Retinal pigment epithelial cell (primary cell): ENCODE results near the gene CDIPT.

ENCODE experiments used
- DNase-seq: peaks from one replicate; pipeline ENCODE4 v3.0.0-alpha.2; 2010; ENCODE audit warnings: low read depth
- H3K4me3 ChIP-seq: 2 replicates; pipeline ENCODE4 v1.5.1; 2011; ENCODE audit warnings: mild to moderate bottlenecking, low read length, control low read depth, moderate library complexity
- TF ChIP-seq, protein P1 (sequence below): conservative IDR thresholded peaks from 2 replicates; pipeline ENCODE4 v1.5.1; 2011; ENCODE audit warnings: low read depth, low read length, control low read depth, inconsistent platforms

Gene CDIPT

GRCh38 chr16:29825145-29826044, 37.6 kb downstream of the CDIPT start:
- TF ChIP-seq, protein P1, sequence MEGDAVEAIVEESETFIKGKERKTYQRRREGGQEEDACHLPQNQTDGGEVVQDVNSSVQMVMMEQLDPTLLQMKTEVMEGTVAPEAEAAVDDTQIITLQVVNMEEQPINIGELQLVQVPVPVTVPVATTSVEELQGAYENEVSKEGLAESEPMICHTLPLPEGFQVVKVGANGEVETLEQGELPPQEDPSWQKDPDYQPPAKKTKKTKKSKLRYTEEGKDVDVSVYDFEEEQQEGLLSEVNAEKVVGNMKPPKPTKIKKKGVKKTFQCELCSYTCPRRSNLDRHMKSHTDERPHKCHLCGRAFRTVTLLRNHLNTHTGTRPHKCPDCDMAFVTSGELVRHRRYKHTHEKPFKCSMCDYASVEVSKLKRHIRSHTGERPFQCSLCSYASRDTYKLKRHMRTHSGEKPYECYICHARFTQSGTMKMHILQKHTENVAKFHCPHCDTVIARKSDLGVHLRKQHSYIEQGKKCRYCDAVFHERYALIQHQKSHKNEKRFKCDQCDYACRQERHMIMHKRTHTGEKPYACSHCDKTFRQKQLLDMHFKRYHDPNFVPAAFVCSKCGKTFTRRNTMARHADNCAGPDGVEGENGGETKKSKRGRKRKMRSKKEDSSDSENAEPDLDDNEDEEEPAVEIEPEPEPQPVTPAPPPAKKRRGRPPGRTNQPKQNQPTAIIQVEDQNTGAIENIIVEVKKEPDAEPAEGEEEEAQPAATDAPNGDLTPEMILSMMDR = no peak
- no peak overlapping the region for H3K4me3 ChIP-seq
- DNase-seq = no peak

GRCh38 chr16:29824589-29825144, 38.4 kb downstream of the CDIPT start:
- no peak overlapping the region for H3K4me3 ChIP-seq
- TF ChIP-seq, protein P1 = no peak
- no peak for DNase-seq

GRCh38 chr16:29821643-29822115, 41.3 kb downstream of the CDIPT start:
- TF ChIP-seq, protein P1 = no peak
- peak overlapping the region; percentile 90 for H3K4me3 ChIP-seq
- DNase-seq = peak; percentile 76

GRCh38 chr16:29820730-29821642, 42.0 kb downstream of the CDIPT start:
- TF ChIP-seq, protein P1 = no peak
- no peak for DNase-seq
- peak overlapping the region; percentile 90 for H3K4me3 ChIP-seq

DNA sequence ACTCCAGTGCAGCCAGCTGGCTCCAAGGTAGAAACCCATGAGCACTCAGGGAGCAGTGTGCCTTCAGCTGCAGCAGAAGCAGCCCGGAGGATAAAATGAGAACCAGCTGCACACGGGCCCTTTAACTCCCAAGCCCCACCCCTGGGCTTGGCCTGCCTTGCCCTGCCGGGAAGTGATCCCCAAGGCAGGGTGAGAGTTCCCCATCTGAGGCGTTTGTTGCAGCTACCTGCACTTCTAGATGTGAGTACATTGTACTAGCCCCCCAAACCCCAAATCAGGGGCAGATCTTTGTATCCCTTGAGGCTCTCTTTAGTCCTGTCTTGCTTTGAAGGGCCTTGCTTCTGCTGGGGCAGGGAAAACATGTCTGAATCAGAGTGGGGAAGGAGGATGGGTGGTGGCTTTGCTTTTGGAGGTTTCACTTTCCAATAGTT, 42.7 kb downstream of the CDIPT start, which contains the start of gene MVP:
Gene MVP (plus strand): TSS at position 192 of the 431 bp plus-strand sequence. CDS start 10,088 bp downstream, outside the sequence.
- TF ChIP-seq, protein P1 = no peak
- DNase-seq = no peak
- peak within 1 kb of the TSS; percentile 90 for H3K4me3 ChIP-seq

DNA sequence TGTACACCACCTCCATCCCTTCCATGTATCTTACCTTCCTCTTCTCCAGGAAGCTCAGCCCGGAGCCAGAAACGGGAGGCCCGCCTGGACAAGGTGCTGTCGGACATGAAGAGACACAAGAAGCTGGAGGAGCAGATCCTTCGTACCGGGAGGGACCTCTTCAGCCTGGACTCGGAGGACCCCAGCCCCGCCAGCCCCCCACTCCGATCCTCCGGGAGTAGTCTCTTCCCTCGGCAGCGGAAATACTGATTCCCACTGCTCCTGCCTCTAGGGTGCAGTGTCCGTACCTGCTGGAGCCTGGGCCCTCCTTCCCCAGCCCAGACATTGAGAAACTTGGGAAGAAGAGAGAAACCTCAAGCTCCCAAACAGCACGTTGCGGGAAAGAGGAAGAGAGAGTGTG, 43.5 kb downstream of the CDIPT start:
- no peak overlapping the region for H3K4me3 ChIP-seq
- no peak for DNase-seq
- TF ChIP-seq, protein P1 = peak; percentile 26
